Measurements from ENCODE around the gene FBLN2. TPM values are rescaled to one million over a fixed set of nuclear protein-coding genes. Genes with fewer than 3 reads are reported as not detected.

FBLN2 gene
- polyA plus RNA-seq, 1 of the 3 experiments (the other 2 are of a cell fraction) = 5.2 TPM

GRCh38 chr3:13656584-13657301 lies 107.8 kb downstream of the FBLN2 start:
- no peak for DNase-seq
- Histone ChIP-seq H3K4me3 (ENCODE audit: low read depth in 2 of 2, low read length in 1 of 2) (no peak overlapping the region), H2AFZ (ENCODE audit: low read depth) (no peak overlapping the region), H3K27ac (ENCODE audit: low read depth in 2 of 2, low read length in 1 of 2) (no peak overlapping the region), H3K9ac (no peak overlapping the region), H3K79me2 (ENCODE audit: insufficient read depth) (no peaks in the 10 kb centered on the region), H3K4me1 (ENCODE audit: control insufficient read depth in 1 of 2, insufficient read depth in 2 of 2, low read depth in 1 of 2, low read length in 1 of 2) (peaks cover 0 to 7% of the 10 kb centered on the region in 2 experiments; a peak in 1 of 4 replicates), H3K9me2 (no peaks in the 10 kb centered on the region), H3K9me3 (no peaks in the 10 kb centered on the region), H3F3A (replicated peaks; ENCODE audit: insufficient read depth) (no peaks in the 10 kb centered on the region), H3K36me3 (replicated peaks in 1 of 2; ENCODE audit: control insufficient read depth in 1 of 2, insufficient read depth in 2 of 2, low read length in 1 of 2) (no peaks in the 10 kb centered on the region), H4K20me1 (ENCODE audit: insufficient read depth) (no peaks in the 10 kb centered on the region), H3K4me2 (no peak overlapping the region), H3K27me3 (ENCODE audit: insufficient read depth) (no peaks in the 10 kb centered on the region)
- CTCF ChIA-PET = interaction anchor here (0.8 to 24.4 kb wide), 29 partner anchors 8 to 458 kb away, joined by 3 to 979 read pairs (median 7); partner anchors contain the start of gene WNT7A
- WGBS (ENCODE audit: low lambda C conversion rate) = 60% methylated on average over 7 of the region's 8 CpGs
- POLR2A ChIA-PET = no interaction called here
- no peak for TF ChIP-seq CTCF (IDR thresholded peaks at IDR 0.05)
- TF ChIP-seq TCF12 (IDR thresholded peaks at IDR 0.05) = no peak
- no peak for TF ChIP-seq USF2 (IDR thresholded peaks at IDR 0.05; ENCODE audit: borderline replicate concordance, low read depth, low read length)
- no peak for TF ChIP-seq POLR2AphosphoS5 (IDR thresholded peaks at IDR 0.05; ENCODE audit: low read depth, low read length)
- no peak for TF ChIP-seq REST (IDR thresholded peaks at IDR 0.05; ENCODE audit: low read depth, low read length)
- no peak for TF ChIP-seq MXI1 (IDR thresholded peaks at IDR 0.05; ENCODE audit: low read depth, low read length)
- TF ChIP-seq TEAD4 (IDR thresholded peaks at IDR 0.05; ENCODE audit: borderline replicate concordance, insufficient read depth) = no peak
- TF ChIP-seq RFX5 (IDR thresholded peaks at IDR 0.05; ENCODE audit: low read length) = no peak
- TF ChIP-seq RAD21 (IDR thresholded peaks at IDR 0.05; ENCODE audit: low read length) = no peak
- no peak for TF ChIP-seq NRF1 (IDR thresholded peaks at IDR 0.05; ENCODE audit: low read depth, low read length)
- no peak for TF ChIP-seq MEF2A (IDR thresholded peaks at IDR 0.05; ENCODE audit: borderline replicate concordance, low read depth)
- TF ChIP-seq EZH2phosphoT487 (IDR thresholded peaks at IDR 0.05; ENCODE audit: borderline replicate concordance, low read depth) = no peak
- no peak for TF ChIP-seq FOXM1 (IDR thresholded peaks at IDR 0.05; ENCODE audit: low read depth)
- no peak for TF ChIP-seq IRF3 (IDR thresholded peaks at IDR 0.05; ENCODE audit: low read depth, low read length)
- TF ChIP-seq RCOR1 (IDR thresholded peaks at IDR 0.05; ENCODE audit: low read length) = no peak
- TF ChIP-seq RXRA (IDR thresholded peaks at IDR 0.05; ENCODE audit: borderline replicate concordance, low read depth) = no peak
- no peak for TF ChIP-seq SIN3A (IDR thresholded peaks at IDR 0.05; ENCODE audit: borderline replicate concordance, low read depth, low read length)
- no peak for TF ChIP-seq CHD2 (IDR thresholded peaks at IDR 0.05; ENCODE audit: low read length, partially characterized antibody)
- TF ChIP-seq MAX (IDR thresholded peaks at IDR 0.05; ENCODE audit: low read depth) = no peak
- TF ChIP-seq USF1 (IDR thresholded peaks at IDR 0.05; ENCODE audit: borderline replicate concordance, low read depth) = no peak

Data from SK-N-SH (cell line).